K562 (cell line): Measurements from ENCODE around the gene RASSF1. TPM values are rescaled to one million over a fixed set of nuclear protein-coding genes. Genes with fewer than 3 reads are reported as not detected.

Source experiments
- AFF1 ChIP-seq, 2 experiments: fragments of 450-650 bp; IDR thresholded peaks; 2 replicates each; pipeline ENCODE4 v1.6.1; 2018; ENCODE audit warnings: mild to moderate bottlenecking in 2 of 2, low read depth in 1 of 2; ENCODE audit not compliant: partially characterized antibody in 2 of 2
- BACH1 ChIP-seq: fragments of 200-800 bp; sonication (Bioruptor generic); IDR thresholded peaks from 2 replicates; pipeline ENCODE4 v1.6.1; 2016; ENCODE audit warnings: missing genetic modification characterization, missing compliant biosample characterization
- BMI1 ChIP-seq: fragments of 150-350 bp; IDR thresholded peaks from 2 replicates; pipeline ENCODE4 v1.6.1; 2014; ENCODE audit warnings: low read length
- E4F1 ChIP-seq: fragments of 250-450 bp; sonication (Bioruptor Pico); IDR thresholded peaks from 2 replicates; pipeline ENCODE4 v1.5.0; 2021; ENCODE audit warnings: mild to moderate bottlenecking, borderline replicate concordance
- JUNB ChIP-seq: fragments of 450-650 bp; formaldehyde crosslinking; conservative IDR thresholded peaks from 2 replicates; pipeline ENCODE4 v1.4.0; 2020; ENCODE audit warnings: mild to moderate bottlenecking
- MYC ChIP-seq, 2 experiments: fragments of 250-450 bp in 1 of 2; sonication (Bioruptor Pico) in 1 of 2; IDR thresholded peaks; 2 replicates each; pipeline versions ENCODE4 v1.5.1 to v1.6.1; 2012 to 2021; ENCODE audit warnings: low read depth in 2 of 2, borderline replicate concordance in 1 of 2, improper control_type of control experiment in 1 of 2, low read length in 1 of 2, mild to moderate bottlenecking in 1 of 2, moderate library complexity in 1 of 2
- POLR2G ChIP-seq: fragments of 200-400 bp; formaldehyde crosslinking; IDR thresholded peaks from 2 replicates; pipeline ENCODE4 v1.6.1; 2017; ENCODE audit warnings: low read depth, mild to moderate bottlenecking, antibody characterized with exemption, low read length, moderate library complexity
- PTTG1 ChIP-seq: fragments of 450-650 bp; IDR thresholded peaks from 2 replicates; pipeline ENCODE4 v1.6.1; 2016; ENCODE audit warnings: low read depth, mild to moderate bottlenecking, missing genetic modification characterization, missing compliant biosample characterization
- YY1 ChIP-seq, 3 experiments: IDR thresholded peaks; 2 replicates each; pipeline ENCODE4 v1.6.1; 2011; ENCODE audit warnings: low read length in 2 of 3, mild to moderate bottlenecking in 2 of 3, moderate library complexity in 2 of 3, borderline replicate concordance in 1 of 3, control low read depth in 1 of 3, low read depth in 1 of 3; ENCODE audit not compliant: insufficient read depth in 3 of 3, insufficient replicate concordance in 2 of 3, control insufficient read depth in 1 of 3, insufficient read length in 1 of 3; ENCODE audit errors: extremely low read depth in 1 of 3
- ZC3H11A ChIP-seq: IDR thresholded peaks from 2 replicates; pipeline ENCODE4 v1.6.1; 2012; ENCODE audit warnings: low read depth, low read length, improper control_type of control experiment
- ZC3H4 ChIP-seq: sonication (generic); formaldehyde crosslinking; IDR thresholded peaks from 2 replicates; pipeline ENCODE4 v1.9.0; 2021; ENCODE audit warnings: missing genetic modification reagents, borderline replicate concordance
- ZNF311 ChIP-seq: fragments of 250-450 bp; sonication (Bioruptor Pico); IDR thresholded peaks from 2 replicates; pipeline ENCODE4 v1.4.0; 2020; ENCODE audit warnings: mild to moderate bottlenecking, moderate library complexity
- ZNF780A ChIP-seq: fragments of 250-450 bp; sonication (Bioruptor Pico); IDR thresholded peaks from 2 replicates; pipeline ENCODE4 v1.5.0; 2021; ENCODE audit warnings: mild to moderate bottlenecking
- polyA plus RNA-seq, 8 experiments: library from polyadenylated mRNA; depleted of rRNA in 4 of 8; stranded (reverse) in 5 of 8; unstranded in 3 of 8; fragments of >200 nt; fragmentation: Nextera tagmentation in 2 of 8; fragmentation: Illumina TruSeq in 1 of 8; extraction: Ambion mirVana in 2 of 8; extraction: Trizol in 1 of 8; gene quantifications; 2 replicates each; pipeline versions ENCODE4 v1.2.1 to v1.2.3, GENCODE V29; 2011 to 2014; ENCODE audit warnings: inconsistent platforms in 1 of 8, missing spikeins in 1 of 8
- total RNA-seq, 7 experiments: library from RNA; depleted of rRNA in 6 of 7; stranded (reverse); fragments of >200 nt in 6 of 7; fragmentation: Illumina TruSeq in 2 of 7; extraction: Trizol in 2 of 7; gene quantifications; 2 replicates each; pipeline versions ENCODE4 v1.2.1 to v1.2.3, GENCODE V29; 2011 to 2021; ENCODE audit warnings: low replicate concordance in 1 of 7
- TF ChIP-seq, protein P1 (sequence below): IDR thresholded peaks from 2 replicates; pipeline ENCODE4 v1.6.1; 2014; ENCODE audit warnings: antibody characterized with exemption
- TF ChIP-seq, protein P2 (sequence below): fragments of 250-450 bp; sonication (Bioruptor Pico); IDR thresholded peaks from 2 replicates; pipeline ENCODE4 v1.4.0; 2020; ENCODE audit warnings: mild to moderate bottlenecking, moderate library complexity

Gene RASSF1
- total and polyA plus RNA-seq, 9 of the 15 experiments (the other 6 are each of a cell fraction or from before 2014, with no cell fraction given): 3.6 to 57.1 (median 24.6) TPM

DNA sequence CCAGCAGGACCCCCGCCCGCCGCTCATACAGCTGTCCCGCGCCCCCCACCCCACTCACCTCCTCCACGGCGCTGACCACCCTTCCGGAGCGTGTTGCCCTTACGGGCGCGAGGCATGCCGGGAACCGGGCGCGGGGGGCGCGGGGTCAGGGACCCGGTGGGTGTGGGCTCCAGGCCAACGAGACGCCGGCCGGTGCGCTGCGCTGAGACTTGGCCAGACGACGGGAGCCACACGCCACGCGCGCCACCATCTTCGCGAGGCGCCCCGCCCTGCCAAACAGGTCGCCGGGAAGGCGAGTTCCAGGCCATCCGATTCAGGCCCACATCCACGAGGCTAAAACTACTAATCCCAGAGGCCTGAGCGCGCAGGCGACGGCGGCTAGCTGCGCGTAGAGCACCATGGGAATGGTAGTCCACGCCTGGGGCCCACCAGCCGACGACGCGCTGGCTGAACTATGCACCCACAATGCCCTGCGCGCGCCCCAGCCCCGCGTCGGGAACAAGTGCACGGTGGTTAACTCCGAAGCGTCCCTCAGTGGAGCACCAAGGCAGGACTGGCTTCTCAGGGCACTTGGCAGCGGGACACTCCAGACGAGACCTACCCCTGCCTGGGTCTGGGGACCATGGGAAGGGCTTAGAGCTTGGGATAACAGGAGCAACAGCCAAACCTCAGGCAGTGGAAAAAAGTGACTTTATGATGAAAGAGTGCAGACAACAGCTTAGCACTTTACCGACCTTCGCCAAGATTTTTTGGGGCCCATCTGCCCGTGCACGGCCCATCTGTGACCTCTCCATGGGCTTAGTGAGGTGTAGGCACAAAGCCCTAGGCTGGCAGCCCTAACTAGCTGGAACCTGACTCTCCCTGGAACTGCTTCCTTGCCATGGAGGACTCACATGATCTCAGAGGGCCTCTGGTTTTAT is 48.2 kb downstream of the RASSF1 start, which contains the start of gene IFRD2 (continued):
- peak; percentile 89 for TF ChIP-seq ZNF311 (CRISPR knock-in tag)
- TF ChIP-seq BMI1: no peak
- TF ChIP-seq POLR2G: peak; percentile 86
- peak; percentile 89 for TF ChIP-seq MYC (IDR thresholded peaks at IDR 0.05; ENCODE audit: low read depth, low read length)
- TF ChIP-seq MYC (CRISPR knock-in tag; IDR thresholded peaks at IDR 0.05; ENCODE audit: borderline replicate concordance, low read depth): no peak
- TF ChIP-seq ZC3H4 (CRISPR knock-in tag): no peak
- no peak for TF ChIP-seq JUNB (CRISPR knock-in tag)
- TF ChIP-seq PTTG1 (tag): 0 out of 2 replicates have a peak, but pooled peaks have one; percentile 23
- 0 out of 2 replicates have a peak, but pooled peaks have one; percentile 39 for TF ChIP-seq ZC3H11A
- peak; percentile 52 to 92 (median 87) for TF ChIP-seq YY1 (IDR thresholded peaks at IDR 0.05; ENCODE audit: borderline replicate concordance in 1 of 3, control insufficient read depth in 1 of 3, extremely low read depth in 1 of 3, insufficient read depth in 3 of 3, insufficient read length in 1 of 3, insufficient replicate concordance in 2 of 3, low read depth in 1 of 3, low read length in 2 of 3)
- TF ChIP-seq, protein P1, sequence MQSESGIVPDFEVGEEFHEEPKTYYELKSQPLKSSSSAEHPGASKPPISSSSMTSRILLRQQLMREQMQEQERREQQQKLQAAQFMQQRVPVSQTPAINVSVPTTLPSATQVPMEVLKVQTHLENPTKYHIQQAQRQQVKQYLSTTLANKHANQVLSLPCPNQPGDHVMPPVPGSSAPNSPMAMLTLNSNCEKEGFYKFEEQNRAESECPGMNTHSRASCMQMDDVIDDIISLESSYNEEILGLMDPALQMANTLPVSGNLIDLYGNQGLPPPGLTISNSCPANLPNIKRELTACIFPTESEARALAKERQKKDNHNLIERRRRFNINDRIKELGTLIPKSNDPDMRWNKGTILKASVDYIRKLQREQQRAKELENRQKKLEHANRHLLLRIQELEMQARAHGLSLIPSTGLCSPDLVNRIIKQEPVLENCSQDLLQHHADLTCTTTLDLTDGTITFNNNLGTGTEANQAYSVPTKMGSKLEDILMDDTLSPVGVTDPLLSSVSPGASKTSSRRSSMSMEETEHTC: no peak
- TF ChIP-seq E4F1 (CRISPR knock-in tag): no peak
- peak; percentile 85; the same call in 1 of the 2 replicates for TF ChIP-seq BACH1 (tag)
- TF ChIP-seq ZNF780A (CRISPR knock-in tag): no peak; the same call in 1 of the 2 replicates
- TF ChIP-seq, protein P2, sequence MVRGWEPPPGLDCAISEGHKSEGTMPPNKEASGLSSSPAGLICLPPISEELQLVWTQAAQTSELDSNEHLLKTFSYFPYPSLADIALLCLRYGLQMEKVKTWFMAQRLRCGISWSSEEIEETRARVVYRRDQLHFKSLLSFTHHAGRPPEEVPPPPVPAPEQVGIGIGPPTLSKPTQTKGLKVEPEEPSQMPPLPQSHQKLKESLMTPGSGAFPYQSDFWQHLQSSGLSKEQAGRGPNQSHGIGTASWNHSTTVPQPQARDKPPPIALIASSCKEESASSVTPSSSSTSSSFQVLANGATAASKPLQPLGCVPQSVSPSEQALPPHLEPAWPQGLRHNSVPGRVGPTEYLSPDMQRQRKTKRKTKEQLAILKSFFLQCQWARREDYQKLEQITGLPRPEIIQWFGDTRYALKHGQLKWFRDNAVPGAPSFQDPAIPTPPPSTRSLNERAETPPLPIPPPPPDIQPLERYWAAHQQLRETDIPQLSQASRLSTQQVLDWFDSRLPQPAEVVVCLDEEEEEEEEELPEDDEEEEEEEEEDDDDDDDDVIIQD: no peak
- peak in 1 of 2 experiments; percentile 100 for TF ChIP-seq AFF1 (IDR thresholded peaks at IDR 0.05; ENCODE audit: low read depth in 1 of 2, partially characterized antibody in 2 of 2)
